Right lobe of liver (tissue), 6 donors: ENCODE measurements around the gene OAS3. TPM values are rescaled to one million over a fixed set of nuclear protein-coding genes. Genes with fewer than 3 reads are reported as not detected.

Experiments
- ATAC-seq, 4 donors: fragments of 200-7000 bp; cut with Tn5 transposase; one replicate each; pipeline ENCODE4 v1.9.1; 2020; ENCODE audit warnings: mild to moderate bottlenecking in 4 of 4, moderate library complexity in 4 of 4
- DNase-seq, 3 donors: peaks; one replicate each; pipeline ENCODE4 v3.0.0-alpha.2; 2020
- H3K27ac ChIP-seq, 3 donors: fragments of 200-600 bp; one replicate each; pipeline ENCODE4 v1.8.0; 2022
- H3K27me3 ChIP-seq, 2 donors: fragments of 200-600 bp; one replicate each; pipeline ENCODE4 v1.8.0; 2022
- H3K36me3 ChIP-seq, 4 donors: fragments of 200-600 bp; sonication (generic) in 1 of 4; one replicate each; pipeline versions ENCODE4 v1.5.1 to v1.8.0; 2017 to 2022; ENCODE audit warnings: control low read depth in 1 of 4
- H3K4me1 ChIP-seq, 4 donors: fragments of 200-600 bp; sonication (generic) in 1 of 4; one replicate each; pipeline versions ENCODE4 v1.5.1 to v1.8.0; 2017 to 2022; ENCODE audit warnings: control low read depth in 1 of 4
- H3K4me3 ChIP-seq, 3 donors: fragments of 200-600 bp; one replicate each; pipeline ENCODE4 v1.8.0; 2022
- H3K9me3 ChIP-seq, 4 donors: fragments of 200-600 bp; sonication (generic) in 1 of 4; one replicate each; pipeline versions ENCODE4 v1.5.1 to v1.8.0; 2017 to 2022; ENCODE audit warnings: control low read depth in 1 of 4
- POLR2A ChIP-seq: fragments of 450-650 bp; IDR thresholded peaks from one replicate; pipeline ENCODE4 v1.6.1; 2017; ENCODE audit warnings: antibody characterized with exemption, mild to moderate bottlenecking
- WGBS: methylation state at CpG from one replicate; pipeline ENCODE4 v1.1.6; 2018; ENCODE audit warnings: low coverage, low lambda C conversion rate; ENCODE audit not compliant: insufficient coverage; ENCODE audit errors: missing lambda C conversion rate; 5-methylcytosine and 5-hydroxymethylcytosine counted together
- intact Hi-C, 2 donors: fragments of 100-400 bp; cut with DNase I; formaldehyde crosslinking; loops; one replicate each; pipeline versions ENCODE4 v1.11.2 to v1.14.1; 2022
- total RNA-seq, 6 experiments: library from RNA; depleted of rRNA in 2 of 6; stranded (reverse); fragments of >200 nt in 2 of 6; fragmentation: NEBNext Ultra II Directional in 3 of 6; extraction: Animal tissue kit (Norgen Biotek cat#: 25700) in 3 of 6; gene quantifications; one replicate each; pipeline versions ENCODE4 v1.1.0 to v1.2.4, GENCODE V29; 2016 to 2023
- TF ChIP-seq, protein P1 (sequence below), 4 donors: fragments of 200-600 bp in 3 of 4; fragments of 450-650 bp in 1 of 4; IDR thresholded peaks; one replicate each; pipeline versions ENCODE4 v1.5.1 to v1.8.0; 2016 to 2022; ENCODE audit warnings: antibody characterized with exemption in 4 of 4, mild to moderate bottlenecking in 2 of 4
- donor health status: DM: no; HTN: yes; CAD: no.
- donor health status: DM: no; HTN: no; CAD: no.
- donor health status: DM: no; HTN: no; CAD: no.
- donor health status: DM: no; HTN: yes; CAD: no.
- donor health status: DM: no; HTN: yes; CAD: no.

Gene OAS3
- total RNA-seq, 6 experiments from 2014 or later, result 4.4 to 10.2 (median 7.2) TPM

DNA sequence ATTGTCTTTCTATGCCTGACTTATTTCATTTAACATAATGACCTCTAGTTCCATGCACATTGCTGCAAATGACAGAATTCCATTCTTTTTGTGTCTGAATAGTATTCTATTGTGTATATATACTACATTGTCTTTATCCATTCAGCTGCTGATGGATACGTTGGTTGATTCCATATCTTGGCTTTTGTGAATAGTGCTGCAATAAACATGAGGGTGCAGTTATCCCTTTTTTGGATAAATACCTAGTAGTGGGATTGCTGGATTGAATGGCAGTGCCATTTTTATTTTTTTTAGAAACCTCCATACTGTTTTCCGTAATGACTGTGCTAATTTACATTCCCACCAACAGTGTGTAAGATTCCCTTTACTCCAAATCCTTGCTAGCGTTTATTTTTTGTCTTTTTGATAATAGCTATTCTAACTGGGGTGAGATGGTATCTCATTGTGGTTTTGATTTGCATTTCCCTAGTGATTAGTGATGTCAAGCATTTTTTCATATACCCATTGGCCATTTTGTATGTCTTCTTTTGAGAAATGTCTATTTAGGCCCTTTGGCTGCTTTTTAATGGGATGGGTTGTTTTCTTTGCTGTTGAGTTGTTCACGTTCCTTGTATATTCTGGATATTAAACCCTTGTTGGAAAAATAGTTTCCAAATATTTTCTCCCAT lies 42.4 kb downstream of the OAS3 start:
- WGBS, result 63% methylated on average over 4 of the region's 4 CpGs
- no peak for ATAC-seq
- H3K36me3 ChIP-seq, result no peaks in the 10 kb centered on the region
- peaks cover 0 to 5% (median 0%) of the 10 kb centered on the region in 4 donors for H3K4me1 ChIP-seq
- TF ChIP-seq, protein P1, sequence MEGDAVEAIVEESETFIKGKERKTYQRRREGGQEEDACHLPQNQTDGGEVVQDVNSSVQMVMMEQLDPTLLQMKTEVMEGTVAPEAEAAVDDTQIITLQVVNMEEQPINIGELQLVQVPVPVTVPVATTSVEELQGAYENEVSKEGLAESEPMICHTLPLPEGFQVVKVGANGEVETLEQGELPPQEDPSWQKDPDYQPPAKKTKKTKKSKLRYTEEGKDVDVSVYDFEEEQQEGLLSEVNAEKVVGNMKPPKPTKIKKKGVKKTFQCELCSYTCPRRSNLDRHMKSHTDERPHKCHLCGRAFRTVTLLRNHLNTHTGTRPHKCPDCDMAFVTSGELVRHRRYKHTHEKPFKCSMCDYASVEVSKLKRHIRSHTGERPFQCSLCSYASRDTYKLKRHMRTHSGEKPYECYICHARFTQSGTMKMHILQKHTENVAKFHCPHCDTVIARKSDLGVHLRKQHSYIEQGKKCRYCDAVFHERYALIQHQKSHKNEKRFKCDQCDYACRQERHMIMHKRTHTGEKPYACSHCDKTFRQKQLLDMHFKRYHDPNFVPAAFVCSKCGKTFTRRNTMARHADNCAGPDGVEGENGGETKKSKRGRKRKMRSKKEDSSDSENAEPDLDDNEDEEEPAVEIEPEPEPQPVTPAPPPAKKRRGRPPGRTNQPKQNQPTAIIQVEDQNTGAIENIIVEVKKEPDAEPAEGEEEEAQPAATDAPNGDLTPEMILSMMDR (IDR thresholded peaks at IDR 0.05), result no peak
- no peak for TF ChIP-seq POLR2A
- intact Hi-C loops, result no loop called here
- no peaks in the 10 kb centered on the region for H3K9me3 ChIP-seq
- H3K4me3 ChIP-seq, result no peak overlapping the region
- H3K27me3 ChIP-seq, result no peaks in the 10 kb centered on the region
- no peak overlapping the region for H3K27ac ChIP-seq
- no peak for DNase-seq

DNA sequence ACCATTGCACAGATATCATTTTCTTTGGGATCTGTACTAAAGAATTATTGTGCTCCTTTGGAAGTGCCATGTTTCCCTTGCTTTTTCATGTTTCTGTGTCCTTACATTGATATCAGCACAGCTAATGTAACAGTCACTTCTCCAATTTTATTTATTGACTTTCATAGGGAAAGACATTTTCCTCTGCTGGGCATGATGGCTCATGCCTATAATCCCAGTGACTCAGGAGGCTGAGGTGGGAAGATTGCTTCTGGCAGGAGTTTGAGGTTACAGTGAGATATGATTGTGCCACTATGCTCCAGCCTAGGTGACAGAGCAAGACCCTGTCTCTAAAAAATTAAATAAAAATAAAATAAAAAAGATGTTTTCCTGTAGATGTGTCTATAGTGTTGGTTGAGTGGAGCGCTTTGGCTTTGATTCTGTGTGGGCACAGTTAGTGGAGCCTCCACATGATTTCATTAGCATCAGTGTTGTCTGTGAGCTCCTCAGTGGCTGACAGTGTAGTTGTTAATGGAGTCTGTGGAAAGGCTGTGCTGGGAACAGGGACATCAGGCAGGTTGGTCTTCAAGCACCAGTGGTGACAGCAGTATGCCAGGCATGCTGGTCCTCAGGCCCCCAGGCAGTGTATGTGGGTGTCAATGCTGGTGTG lies 47.5 kb downstream of the OAS3 start:
- Histone ChIP-seq H3K9me3 (no peaks in the 10 kb centered on the region), H3K4me3 (no peak overlapping the region), H3K27ac (no peak overlapping the region), H3K36me3 (no peaks in the 10 kb centered on the region), H3K4me1 (no peaks in the 10 kb centered on the region), H3K27me3 (no peaks in the 10 kb centered on the region)
- intact Hi-C loops, result no loop called here
- TF ChIP-seq POLR2A, result no peak
- TF ChIP-seq, protein P1 (IDR thresholded peaks at IDR 0.05), result no peak
- WGBS, result 100% methylated on average over 1 of the region's 1 CpG
- ATAC-seq (no peak), DNase-seq (no peak)

DNA sequence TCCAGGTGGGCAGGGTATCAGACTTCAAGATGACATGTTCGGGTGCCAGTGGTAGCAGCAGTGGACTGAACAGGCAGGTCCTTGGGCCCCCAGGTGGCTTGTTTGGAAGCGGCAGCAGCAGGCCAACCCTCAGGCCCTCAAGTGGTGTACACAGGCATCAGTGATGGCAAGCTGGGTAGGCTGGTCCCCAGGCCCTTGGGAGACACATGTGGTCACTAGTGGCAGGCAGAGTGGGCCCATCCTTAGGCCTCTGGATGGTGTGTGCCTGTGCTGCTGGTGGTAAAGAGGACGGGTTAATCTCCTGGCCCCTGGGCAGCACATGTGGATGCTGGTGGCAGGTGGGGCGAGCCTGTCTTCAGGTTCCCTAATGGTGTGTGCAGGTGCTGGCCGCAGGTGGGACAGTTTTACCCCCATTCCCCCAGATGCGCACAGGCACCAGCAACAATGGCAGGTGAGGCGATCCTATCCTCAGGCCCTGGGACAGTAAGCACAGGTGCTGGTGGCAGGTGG lies 48.1 kb downstream of the OAS3 start:
- intact Hi-C loops, result no loop called here
- ATAC-seq, result no peak
- Histone ChIP-seq H3K27me3 (no peaks in the 10 kb centered on the region), H3K9me3 (no peaks in the 10 kb centered on the region), H3K4me3 (no peak overlapping the region), H3K36me3 (no peaks in the 10 kb centered on the region), H3K27ac (no peak overlapping the region), H3K4me1 (no peaks in the 10 kb centered on the region)
- WGBS, result no CpG with 5 or more reads among the region's 7 CpGs
- no peak for DNase-seq
- no peak for TF ChIP-seq POLR2A
- TF ChIP-seq, protein P1 (IDR thresholded peaks at IDR 0.05), result no peak

DNA sequence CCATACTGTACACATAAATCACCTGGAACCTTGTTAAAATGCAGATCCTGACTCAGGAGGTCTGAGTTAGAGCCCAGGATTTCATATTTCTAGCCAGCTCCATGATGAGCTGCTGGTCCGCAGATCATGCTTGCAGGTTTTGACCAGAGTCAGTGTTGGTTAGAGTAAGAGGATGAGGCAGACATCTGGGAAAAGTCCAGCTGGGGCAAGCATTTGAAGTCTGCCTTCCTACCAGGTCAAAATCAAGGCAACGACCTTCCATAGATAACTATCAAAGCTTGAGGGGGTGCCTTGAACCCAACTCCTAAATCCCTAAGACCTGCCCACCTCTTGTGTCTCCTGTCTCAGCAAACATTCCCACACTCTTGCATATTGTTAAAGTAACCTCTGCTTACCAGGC lies 49.3 kb downstream of the OAS3 start:
- no peaks in the 10 kb centered on the region for H3K9me3 ChIP-seq
- H3K4me1 ChIP-seq, result no peaks in the 10 kb centered on the region
- no peaks in the 10 kb centered on the region for H3K36me3 ChIP-seq
- WGBS, result 70% methylated on average over 2 of the region's 2 CpGs
- intact Hi-C loops, result no loop called here
- no peak overlapping the region for H3K4me3 ChIP-seq
- no peak for DNase-seq
- ATAC-seq, result no peak
- no peak overlapping the region for H3K27ac ChIP-seq
- no peaks in the 10 kb centered on the region for H3K27me3 ChIP-seq
- TF ChIP-seq, protein P1 (IDR thresholded peaks at IDR 0.05), result no peak
- TF ChIP-seq POLR2A, result no peak
